B cell (primary cell): Measurements from ENCODE around the gene CDC42EP4. TPM values are rescaled to one million over a fixed set of nuclear protein-coding genes. Genes with fewer than 3 reads are reported as not detected.

Experiments used
- ATAC-seq: fragments of 200-7000 bp; cut with Tn5 transposase; one replicate; pipeline ENCODE4 v1.10.0; 2021; ENCODE audit warnings: low read depth, mild to moderate bottlenecking, moderate number of reproducible peaks, moderate library complexity
- CTCF ChIA-PET: fragments of 350-600 bp; sonication (Branson Sonifier 250); formaldehyde crosslinking; loops from one replicate; lab custom pipeline; 2021; ENCODE audit warnings: antibody characterized with exemption, inconsistent platforms; lab: Charles Lee
- POLR2A ChIA-PET: fragments of 350-600 bp; sonication (Branson Sonifier 250); formaldehyde crosslinking; loops from one replicate; lab custom pipeline; 2021; ENCODE audit warnings: antibody characterized with exemption; lab: Charles Lee
- DNase-seq: peaks from one replicate; pipeline ENCODE4 v3.0.0; 2013
- H2AFZ ChIP-seq: 2 replicates; pipeline ENCODE4 v1.6.1; 2012; ENCODE audit warnings: mild to moderate bottlenecking, low read depth, low read length; ENCODE audit not compliant: insufficient read depth, poor library complexity, severe bottlenecking
- H3K27ac ChIP-seq, 2 donors: 1 replicate in 1 of 2; 2 replicates in 1 of 2; pipeline ENCODE4 v1.5.1; 2012 to 2013; ENCODE audit warnings: low read length in 2 of 2, mild to moderate bottlenecking in 2 of 2, moderate library complexity in 1 of 2
- H3K27me3 ChIP-seq, 4 experiments: fragments of 200-600 bp in 1 of 4; sonication (generic) in 1 of 4; replicated peaks in 1 of 4; 1 replicate in 2 of 4; 2 replicates in 2 of 4; pipeline versions ENCODE4 v1.6.1 to v1.7.0; 2013 to 2016; ENCODE audit warnings: low read length in 3 of 4, mild to moderate bottlenecking in 2 of 4, mixed read lengths in 1 of 4, moderate library complexity in 1 of 4; ENCODE audit not compliant: insufficient read depth in 4 of 4, control insufficient read depth in 3 of 4; ENCODE audit errors: control extremely low read depth in 1 of 4
- H3K36me3 ChIP-seq, 2 experiments: replicated peaks in 1 of 2; 1 replicate in 1 of 2; 2 replicates in 1 of 2; pipeline versions ENCODE4 v1.6.1 to v1.7.1; 2013; ENCODE audit warnings: low read length in 1 of 2; ENCODE audit not compliant: insufficient read depth in 2 of 2, control insufficient read depth in 1 of 2; ENCODE audit errors: control extremely low read depth in 1 of 2, extremely low read depth in 1 of 2
- H3K4me1 ChIP-seq, 2 donors: fragments of 200-600 bp in 1 of 2; sonication (generic) in 1 of 2; 1 replicate in 1 of 2; 2 replicates in 1 of 2; pipeline versions ENCODE4 v1.5.1 to v1.6.1; 2013 to 2017; ENCODE audit warnings: low read length in 2 of 2; ENCODE audit not compliant: control insufficient read depth in 2 of 2, insufficient read depth in 2 of 2
- H3K4me2 ChIP-seq: replicated peaks from 2 replicates; pipeline ENCODE3; 2012; ENCODE audit warnings: mild to moderate bottlenecking, low read depth, low read length; ENCODE audit not compliant: poor library complexity, severe bottlenecking
- H3K4me3 ChIP-seq, 5 experiments: fragments of 200-600 bp in 1 of 5; sonication (generic) in 1 of 5; 1 replicate in 3 of 5; 2 replicates in 2 of 5; pipeline versions ENCODE4 v1.5.1 to v1.7.0; 2011 to 2016; ENCODE audit warnings: low read length in 4 of 5, mild to moderate bottlenecking in 4 of 5, low read depth in 2 of 5, control low read depth in 1 of 5, moderate library complexity in 1 of 5; ENCODE audit not compliant: insufficient read depth in 1 of 5; ENCODE audit errors: control extremely low read depth in 1 of 5, extremely low read depth in 1 of 5
- H3K79me2 ChIP-seq: fragments of 200-600 bp; sonication (generic); one replicate; pipeline ENCODE4 v1.6.0; 2016; ENCODE audit warnings: low read length; ENCODE audit not compliant: control insufficient read depth, insufficient read depth
- H3K9ac ChIP-seq: fragments of 200-600 bp; sonication (generic); 2 replicates; pipeline ENCODE4 v1.6.1; 2017; ENCODE audit warnings: mild to moderate bottlenecking, low read length, moderate library complexity
- H3K9me3 ChIP-seq, 3 donors: one replicate each; pipeline versions ENCODE4 v1.6.1 to v1.7.1; 2013; ENCODE audit warnings: low read length in 2 of 3; ENCODE audit not compliant: control insufficient read depth in 2 of 3, insufficient read depth in 1 of 3; ENCODE audit errors: control extremely low read depth in 1 of 3
- H4K20me1 ChIP-seq: 2 replicates; pipeline ENCODE4 v1.6.0; 2012; ENCODE audit warnings: mild to moderate bottlenecking, low read length; ENCODE audit not compliant: insufficient read depth, control insufficient read depth, poor library complexity, severe bottlenecking
- H3K27ac Mint-ChIP-seq: one replicate; pipeline ENCODE4 v1.8.0; 2021; ENCODE audit warnings: mixed read lengths
- H3K27me3 Mint-ChIP-seq: one replicate; pipeline ENCODE4 v1.8.0; 2021; ENCODE audit warnings: mixed read lengths
- H3K4me1 Mint-ChIP-seq: one replicate; pipeline ENCODE4 v1.8.0; 2021; ENCODE audit warnings: mixed read lengths
- H3K4me3 Mint-ChIP-seq: one replicate; pipeline ENCODE4 v1.8.0; 2021; ENCODE audit warnings: mixed read lengths
- H3K9me3 Mint-ChIP-seq: one replicate; pipeline ENCODE4 v1.8.0; 2022; ENCODE audit warnings: mixed read lengths; ENCODE audit not compliant: insufficient read depth
- EZH2 ChIP-seq: IDR thresholded peaks from 2 replicates; pipeline ENCODE4 v1.6.1; 2012; ENCODE audit warnings: borderline replicate concordance, low read depth, mild to moderate bottlenecking, moderate library complexity, low read length; ENCODE audit not compliant: insufficient read depth, poor library complexity, severe bottlenecking
- WGBS: methylation state at CpG from one replicate; pipeline ENCODE4 v1.1.5; 2013; ENCODE audit warnings: missing lambda C conversion rate; ENCODE audit not compliant: insufficient coverage; 5-methylcytosine and 5-hydroxymethylcytosine counted together
- intact Hi-C: fragments of 100-400 bp; cut with micrococcal nuclease; formaldehyde crosslinking; loops from one replicate; pipeline ENCODE4 v1.10.0; 2022
- polyA plus RNA-seq: library from polyadenylated mRNA; depleted of rRNA; stranded (reverse); fragments of >200 nt; gene quantifications from 2 replicates; pipeline ENCODE4 v1.2.3, GENCODE V29; 2012
- total RNA-seq, 2 donors: library from RNA; stranded (reverse); fragments of 120-200 nt in 1 of 2; gene quantifications; 1 replicate in 1 of 2; 2 replicates in 1 of 2; pipeline versions ENCODE4 v1.2.3 to v1.2.4, GENCODE V29; 2013 to 2022
- TF ChIP-seq, protein P1 (sequence below): fragments of 200-600 bp; IDR thresholded peaks from one replicate; pipeline ENCODE4 v1.8.0; 2022; ENCODE audit warnings: antibody characterized with exemption, mild to moderate bottlenecking

CDC42EP4 gene
- total and polyA plus RNA-seq, 2 donors (not counting 1 experiment from before 2014, with no cell fraction given), result 0.79 to 2.0 TPM

DNA sequence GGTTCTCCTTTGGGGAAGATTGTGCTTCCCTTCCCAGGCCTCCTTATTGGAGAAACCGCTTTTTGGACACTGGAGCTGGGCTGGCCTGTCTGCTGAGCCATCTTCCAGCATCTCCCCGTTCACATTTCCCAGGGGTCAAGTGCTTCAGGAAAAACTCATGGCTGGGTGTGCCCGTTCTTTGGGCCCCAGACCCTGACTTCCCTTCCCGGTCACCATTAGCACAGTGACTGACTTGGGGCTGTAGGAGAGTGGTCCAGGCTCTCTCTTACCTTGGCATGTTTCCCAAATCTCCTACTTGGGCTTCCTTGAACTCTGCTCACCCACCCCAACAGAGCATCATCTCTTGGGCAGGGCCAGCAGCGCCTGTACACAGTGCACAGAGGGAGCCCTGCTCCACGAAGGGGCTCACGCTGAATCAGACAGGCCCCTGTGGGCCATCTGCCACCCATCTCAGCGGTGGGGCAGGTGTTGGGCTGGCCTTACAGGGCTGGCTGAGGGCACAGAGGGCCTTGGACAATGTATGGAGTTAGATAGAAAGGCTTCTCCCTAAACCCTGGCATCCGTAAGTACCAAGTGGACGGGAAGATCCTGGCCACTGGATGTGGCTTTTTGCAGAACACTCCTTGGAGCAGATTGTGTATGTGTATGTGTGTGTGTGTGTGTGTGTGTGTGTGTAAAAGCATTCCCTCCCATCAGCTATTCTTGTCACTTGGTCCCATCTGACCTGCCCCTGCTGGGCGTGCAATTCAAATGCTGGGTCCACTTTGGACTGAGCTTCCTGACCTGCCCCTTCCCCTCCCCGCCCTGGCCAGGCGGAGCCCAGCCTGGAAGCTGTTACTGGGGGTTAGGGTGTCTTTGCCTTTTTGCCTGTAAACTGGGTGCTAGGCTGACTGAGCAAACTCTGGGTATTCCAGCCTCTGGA is 24.9 kb upstream of the CDC42EP4 start:
- Mint-ChIP-seq H3K4me3 (no peak overlapping the region), H3K27me3 (no peaks in the 10 kb centered on the region), H3K4me1 (no peaks in the 10 kb centered on the region), H3K9me3 (no peaks in the 10 kb centered on the region), H3K27ac (no peak overlapping the region)
- no peak overlapping the region for H3K27ac ChIP-seq
- H3K9me3 ChIP-seq, result no peaks in the 10 kb centered on the region
- 86% methylated on average over 11 of the region's 13 CpGs for WGBS
- intact Hi-C loops, result no loop called here
- H3K36me3 ChIP-seq, result no peaks in the 10 kb centered on the region
- no peak overlapping the region for H3K4me2 ChIP-seq
- no peak for ATAC-seq
- no peaks in the 10 kb centered on the region for H3K4me1 ChIP-seq
- ChIA-PET POLR2A (no interaction called here), CTCF (no interaction called here)
- no peak overlapping the region for H3K9ac ChIP-seq
- DNase-seq, result no peak
- H3K4me3 ChIP-seq, result no peak overlapping the region
- TF ChIP-seq EZH2, result no peak
- TF ChIP-seq, protein P1, sequence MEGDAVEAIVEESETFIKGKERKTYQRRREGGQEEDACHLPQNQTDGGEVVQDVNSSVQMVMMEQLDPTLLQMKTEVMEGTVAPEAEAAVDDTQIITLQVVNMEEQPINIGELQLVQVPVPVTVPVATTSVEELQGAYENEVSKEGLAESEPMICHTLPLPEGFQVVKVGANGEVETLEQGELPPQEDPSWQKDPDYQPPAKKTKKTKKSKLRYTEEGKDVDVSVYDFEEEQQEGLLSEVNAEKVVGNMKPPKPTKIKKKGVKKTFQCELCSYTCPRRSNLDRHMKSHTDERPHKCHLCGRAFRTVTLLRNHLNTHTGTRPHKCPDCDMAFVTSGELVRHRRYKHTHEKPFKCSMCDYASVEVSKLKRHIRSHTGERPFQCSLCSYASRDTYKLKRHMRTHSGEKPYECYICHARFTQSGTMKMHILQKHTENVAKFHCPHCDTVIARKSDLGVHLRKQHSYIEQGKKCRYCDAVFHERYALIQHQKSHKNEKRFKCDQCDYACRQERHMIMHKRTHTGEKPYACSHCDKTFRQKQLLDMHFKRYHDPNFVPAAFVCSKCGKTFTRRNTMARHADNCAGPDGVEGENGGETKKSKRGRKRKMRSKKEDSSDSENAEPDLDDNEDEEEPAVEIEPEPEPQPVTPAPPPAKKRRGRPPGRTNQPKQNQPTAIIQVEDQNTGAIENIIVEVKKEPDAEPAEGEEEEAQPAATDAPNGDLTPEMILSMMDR, result no peak
- peaks cover 0 to 4% (median 0%) of the 10 kb centered on the region in 4 experiments for H3K27me3 ChIP-seq
- H2AFZ ChIP-seq, result no peak overlapping the region
- no peaks in the 10 kb centered on the region for H3K79me2 ChIP-seq
- H4K20me1 ChIP-seq, result no peaks in the 10 kb centered on the region
